IPS-NIHi7 (cell line): Measurements from ENCODE around the gene VPS8.
A peak's percentile ranks its signal among the peaks of the same experiment; 100 is the strongest.
"Not testable (repeated sequence)": the region's sequence is repeated elsewhere in the genome, so short reads cannot be mapped to it uniquely, and the experiment has no call there.

Source experiments
- DNase-seq: peaks from one replicate; pipeline ENCODE4 v3.0.0; 2012; ENCODE audit warnings: mixed read lengths; ENCODE audit errors: extremely low spot score

VPS8 gene

DNA sequence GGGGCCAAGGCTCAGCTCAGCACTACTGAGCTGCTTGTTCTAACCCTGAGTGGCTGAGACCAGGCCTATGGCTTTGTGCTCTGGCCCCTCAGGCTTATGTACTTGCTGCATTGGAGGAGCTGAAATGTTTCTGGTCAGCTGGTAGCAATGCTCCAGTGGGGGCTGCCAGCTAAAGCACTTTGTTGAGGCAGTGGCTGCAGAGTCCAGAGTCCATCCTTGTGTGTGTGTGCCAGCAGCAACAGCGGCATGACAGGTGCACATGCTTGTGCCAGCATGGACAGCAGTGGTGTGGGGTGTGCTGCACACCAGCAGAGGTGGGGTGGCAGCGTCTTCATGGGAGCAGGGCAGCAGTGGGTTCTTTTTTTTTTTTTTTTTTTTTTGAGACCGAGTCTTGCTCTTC, 169.1 kb downstream of the VPS8 start:
- DNase-seq, result no peak

DNA sequence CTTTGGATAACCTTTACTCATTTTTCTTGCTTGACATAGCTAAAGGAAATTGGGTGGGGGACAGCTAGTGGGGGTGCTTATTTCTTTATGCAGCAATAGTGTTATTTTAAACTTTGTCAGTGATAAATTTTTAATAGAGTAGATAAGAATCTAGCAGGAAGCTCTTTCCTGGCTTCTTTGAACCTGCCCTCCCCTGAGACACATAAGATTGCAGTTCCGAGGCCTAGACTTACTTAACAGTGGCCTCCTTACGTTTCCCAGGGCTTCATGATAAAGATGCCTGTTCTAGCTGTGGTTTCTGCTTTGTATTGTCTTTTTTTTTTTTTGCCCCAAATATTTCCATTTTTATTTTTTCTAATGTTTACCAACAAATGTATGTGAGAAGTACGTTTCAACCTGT, 170.1 kb downstream of the VPS8 start:
- DNase-seq, result no peak

DNA sequence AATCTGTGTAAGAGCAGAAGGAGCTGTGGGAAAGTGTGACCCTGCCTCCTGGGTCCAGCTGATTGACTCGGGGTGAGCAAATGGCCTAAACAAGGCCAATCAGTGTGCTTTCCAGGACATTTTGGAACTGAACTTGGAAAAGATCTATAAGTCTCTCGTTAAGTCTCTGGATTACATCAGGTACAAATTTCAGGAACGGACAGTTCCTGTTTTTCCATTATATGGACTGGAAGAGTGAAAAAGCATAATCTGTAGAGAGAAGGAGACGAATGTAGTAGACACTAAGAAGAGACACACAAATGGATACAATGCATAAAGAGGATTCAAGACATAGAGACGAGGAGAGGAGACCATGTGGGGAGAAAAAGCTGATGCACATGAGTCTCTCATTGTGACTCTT, 173.6 kb downstream of the VPS8 start:
- no peak for DNase-seq

DNA sequence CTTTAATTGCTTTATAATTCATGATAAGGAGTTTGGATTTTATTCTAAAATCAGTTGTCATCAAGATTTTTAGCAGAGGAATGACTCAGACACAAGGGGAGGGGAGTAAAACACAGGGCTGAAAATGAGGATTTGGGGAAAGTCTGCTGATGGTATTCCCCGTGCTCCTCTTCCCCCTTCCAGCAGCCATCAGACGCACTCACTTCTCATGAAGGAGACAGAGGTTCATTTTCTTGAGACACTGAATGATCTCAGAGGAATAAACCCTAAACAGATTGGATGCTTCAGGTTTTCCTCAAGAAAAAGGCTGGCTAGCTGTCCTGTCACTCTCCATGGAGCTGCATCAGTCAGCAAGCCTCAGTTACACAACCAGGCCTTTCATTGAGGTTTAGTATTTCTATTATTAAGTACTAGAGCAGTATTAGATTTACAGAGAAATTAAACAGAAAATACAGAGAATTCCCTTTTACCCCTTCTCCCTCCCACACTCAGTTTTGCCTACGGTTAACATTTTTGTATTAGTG, 174.5 kb downstream of the VPS8 start:
- no peak for DNase-seq

DNA sequence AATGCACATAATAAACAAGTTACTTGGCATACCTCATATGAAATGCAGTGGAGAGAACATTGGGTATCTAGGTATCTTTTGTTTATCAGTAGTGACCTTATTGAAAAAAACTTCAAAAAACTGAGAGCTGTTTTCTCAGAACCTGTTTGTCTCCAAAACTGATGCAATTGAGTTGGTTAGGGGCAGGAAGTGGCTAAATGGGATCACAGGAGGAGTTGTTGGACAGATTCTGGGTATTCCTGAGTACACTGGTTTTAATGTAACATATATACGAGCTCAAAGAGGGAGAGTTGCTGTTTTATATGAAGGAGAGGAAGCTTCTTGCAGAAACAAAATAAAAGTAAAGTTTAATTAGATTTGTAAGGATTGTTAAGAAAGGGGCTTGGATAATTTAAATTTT, 181.4 kb downstream of the VPS8 start:
- DNase-seq, result no peak

DNA sequence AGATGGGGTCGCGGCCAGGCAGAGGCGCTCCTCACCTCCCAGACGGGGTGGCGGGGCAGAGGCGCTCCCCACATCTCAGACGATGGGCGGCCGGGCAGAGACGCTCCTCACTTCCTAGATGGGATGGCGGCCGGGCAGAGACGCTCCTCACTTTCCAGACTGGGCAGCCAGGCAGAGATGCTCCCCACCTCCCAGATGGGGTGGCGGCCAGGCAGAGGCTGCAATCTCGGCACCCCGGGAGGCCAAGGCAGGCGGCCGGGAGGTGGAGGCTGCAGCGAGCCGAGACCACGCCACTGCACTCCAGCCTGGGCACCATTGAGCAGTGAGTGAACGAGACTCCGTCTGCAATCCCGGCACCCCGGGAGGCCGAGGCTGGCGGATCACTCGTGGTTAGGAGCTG, 191.9 kb downstream of the VPS8 start:
- not testable (repeated sequence) for DNase-seq

DNA sequence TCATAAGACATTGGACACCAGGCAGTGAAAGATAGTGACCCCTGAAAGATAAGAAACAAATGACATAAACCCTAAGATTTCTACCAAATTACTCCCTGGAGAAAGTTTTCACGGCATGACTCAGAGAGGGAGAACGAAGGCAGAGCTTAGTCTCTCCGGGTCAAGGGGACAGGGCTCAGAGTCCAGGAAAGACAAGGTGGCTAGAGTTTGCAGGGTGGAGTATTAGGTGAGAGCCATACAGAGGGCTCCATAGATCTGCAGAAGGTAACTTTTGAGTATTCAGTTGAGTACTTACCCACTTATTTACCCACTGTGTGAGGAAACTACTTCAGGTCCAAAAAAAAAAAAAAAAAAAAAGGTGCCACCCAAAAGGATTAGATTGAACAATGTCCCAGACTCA, 197.7 kb downstream of the VPS8 start:
- DNase-seq, result no peak

DNA sequence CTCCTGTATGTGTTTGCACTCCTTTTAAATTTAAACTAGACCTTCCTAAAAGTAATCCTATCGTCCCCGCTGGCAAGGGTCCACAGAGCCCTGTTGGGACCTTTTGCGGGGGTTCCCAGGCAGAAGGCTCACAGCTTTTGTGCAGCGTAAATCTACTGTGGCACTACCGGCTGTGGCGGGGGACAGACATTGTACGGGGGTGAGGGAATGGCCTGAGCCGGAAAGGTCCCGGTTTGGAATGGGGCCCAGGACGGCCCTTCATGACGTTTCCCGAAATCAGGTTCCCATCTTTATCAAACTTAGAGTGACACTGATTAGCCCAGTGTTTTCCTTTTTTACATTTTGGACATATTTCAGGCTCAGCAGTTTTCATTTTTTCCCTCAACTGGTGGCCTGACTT, 205.6 kb downstream of the VPS8 start:
- DNase-seq, result not testable (repeated sequence)

DNA sequence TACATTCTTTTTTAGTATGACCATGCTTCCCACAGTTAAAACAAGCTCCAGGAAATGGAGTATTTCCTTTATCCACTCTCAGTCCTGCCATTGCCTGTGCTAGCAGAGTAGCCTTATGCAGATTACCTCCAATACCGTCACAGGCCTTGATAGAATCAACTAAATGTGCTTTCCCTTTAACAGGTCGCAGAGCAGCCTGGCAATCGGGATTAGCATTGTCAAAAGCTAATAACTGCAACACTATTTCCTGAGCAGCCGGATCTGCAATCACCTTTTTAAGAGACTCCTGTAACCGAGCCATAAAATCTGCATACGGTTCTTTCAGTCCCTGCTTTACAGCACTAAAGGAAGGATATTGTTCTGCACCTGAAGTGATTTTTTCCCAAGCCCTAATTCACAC, 206.0 kb downstream of the VPS8 start:
- DNase-seq, result not testable (repeated sequence)

DNA sequence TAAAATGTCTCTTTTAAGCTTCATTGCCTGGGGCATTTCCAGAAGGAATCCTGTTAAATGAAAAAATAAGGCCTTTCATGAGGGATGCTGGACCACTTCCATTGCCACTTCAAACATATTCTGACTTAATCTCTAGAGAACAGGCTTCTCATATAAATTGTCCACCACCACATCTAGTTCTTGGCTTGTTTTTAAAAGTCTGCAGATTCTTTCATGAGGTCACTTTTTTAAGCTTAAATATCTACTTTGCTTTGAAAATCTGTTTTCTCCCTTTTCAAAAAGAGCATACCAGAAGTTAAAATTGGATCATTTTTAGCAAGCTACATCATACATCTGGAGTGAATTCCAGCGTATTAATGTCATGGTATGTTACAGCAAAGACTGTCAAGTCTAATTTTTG, 209.3 kb downstream of the VPS8 start:
- DNase-seq, result no peak

DNA sequence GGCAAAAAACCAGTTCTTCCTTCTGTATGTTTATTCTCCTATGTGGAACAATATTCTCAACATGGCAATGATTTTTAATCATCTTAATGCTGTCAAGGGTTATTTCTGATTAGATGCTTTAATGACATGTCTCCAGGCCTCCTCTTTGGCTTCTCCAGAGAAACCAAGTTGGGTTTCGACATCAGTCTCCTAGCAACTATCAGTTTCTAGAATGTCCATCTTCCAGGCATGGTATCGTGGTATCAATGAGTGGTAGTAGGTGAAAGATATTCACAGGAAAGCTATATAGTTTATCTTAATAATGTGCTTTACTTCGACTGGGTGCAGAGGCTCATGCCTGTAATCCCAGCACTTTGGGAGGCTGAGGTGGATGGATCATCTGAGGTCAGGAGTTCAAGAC, 212.4 kb downstream of the VPS8 start:
- DNase-seq, result no peak

DNA sequence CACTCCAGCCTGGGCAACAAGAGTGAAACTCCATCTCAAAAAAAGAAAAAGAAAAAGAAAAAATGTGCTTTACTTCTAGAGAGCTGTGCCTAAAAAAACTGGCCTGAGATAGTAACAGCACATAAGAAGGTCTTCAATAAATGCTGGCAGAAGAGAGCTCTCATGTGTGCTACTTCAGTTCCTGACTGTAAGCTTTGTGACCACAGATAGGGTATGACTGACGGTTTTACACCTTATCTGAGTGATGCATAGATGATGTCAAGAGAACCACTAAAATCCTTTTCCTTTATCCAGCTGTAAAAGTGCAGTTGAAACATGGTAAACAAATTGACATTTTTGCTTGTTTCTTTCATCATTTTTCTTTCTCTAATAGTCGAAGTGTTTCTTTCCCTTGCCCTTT, 213.0 kb downstream of the VPS8 start:
- DNase-seq, result no peak

DNA sequence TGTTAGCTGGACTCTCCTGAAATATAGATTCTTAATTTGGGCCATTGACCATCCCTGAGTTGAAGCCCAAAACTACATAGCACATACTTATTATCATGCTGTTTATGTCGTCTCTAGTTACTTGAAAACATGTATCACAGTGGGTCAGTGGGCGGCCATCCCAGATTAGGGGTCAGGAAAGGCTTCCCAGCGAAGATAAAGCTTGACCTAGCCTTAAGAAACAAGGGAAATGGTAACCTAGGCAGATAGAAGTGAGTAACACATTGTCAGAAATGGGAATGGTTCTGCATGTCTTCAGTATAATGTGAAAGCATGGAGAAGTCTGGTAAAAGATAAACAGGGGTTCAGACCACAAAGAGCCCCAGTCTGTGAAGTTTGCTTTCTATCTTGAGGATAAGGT, 216.2 kb downstream of the VPS8 start:
- no peak for DNase-seq

DNA sequence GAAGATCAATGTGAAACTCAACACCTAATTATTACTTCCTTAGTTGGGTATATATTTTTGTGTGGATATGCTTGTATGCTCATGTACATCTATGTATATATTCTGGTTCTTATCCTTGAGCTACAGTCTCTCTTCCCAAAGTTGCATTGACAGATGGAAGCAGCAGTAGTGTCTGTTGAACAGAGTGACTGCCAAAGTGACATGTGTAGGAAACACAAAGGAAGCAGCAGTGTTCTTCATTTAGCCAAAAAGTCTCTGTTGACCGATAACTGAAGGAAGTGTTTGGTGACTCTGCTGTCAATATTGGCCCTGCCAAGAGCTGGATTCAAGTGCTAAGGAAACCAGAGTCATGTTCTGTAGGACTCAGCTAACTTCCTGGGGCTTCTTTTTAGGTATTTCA, 217.1 kb downstream of the VPS8 start:
- DNase-seq, result no peak

DNA sequence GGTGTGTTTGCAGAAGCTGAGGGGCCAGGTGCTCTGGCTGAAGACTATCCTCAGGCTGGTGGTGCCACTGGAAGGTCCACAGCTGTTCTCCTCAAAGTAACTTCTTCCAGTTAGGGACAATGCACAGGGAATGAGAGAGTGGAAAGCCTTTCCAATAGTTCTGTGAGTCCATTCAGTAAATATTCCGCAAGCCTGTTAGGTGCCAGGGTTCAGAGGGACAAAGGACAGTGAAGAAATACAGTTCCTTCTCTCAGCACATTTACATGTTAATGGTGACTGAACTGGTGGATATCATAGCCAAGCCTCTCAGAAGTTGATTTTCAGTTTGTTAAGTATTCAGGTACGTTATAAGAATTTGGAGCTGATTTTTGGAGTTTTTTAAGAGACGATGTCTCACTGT, 218.4 kb downstream of the VPS8 start:
- no peak for DNase-seq

DNA sequence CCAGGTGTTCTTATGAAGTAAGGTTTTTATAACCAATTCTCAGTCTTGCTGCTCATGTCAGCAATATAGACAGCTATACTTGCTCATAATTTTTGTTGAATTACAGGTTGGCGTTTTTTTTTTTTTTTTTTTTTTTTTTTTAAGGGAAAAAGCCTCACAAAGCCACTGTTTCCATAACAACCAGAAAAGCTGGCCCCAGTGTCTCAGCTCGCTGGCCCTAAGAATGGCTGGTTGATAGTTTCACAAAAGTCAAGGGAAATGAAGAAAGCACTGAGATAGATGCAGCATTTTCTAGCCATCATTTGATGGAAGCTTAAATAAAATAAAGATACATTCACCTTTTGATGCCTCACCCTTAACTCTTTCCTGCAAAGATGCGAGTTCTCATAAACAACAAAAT, 219.0 kb downstream of the VPS8 start:
- DNase-seq, result no peak

DNA sequence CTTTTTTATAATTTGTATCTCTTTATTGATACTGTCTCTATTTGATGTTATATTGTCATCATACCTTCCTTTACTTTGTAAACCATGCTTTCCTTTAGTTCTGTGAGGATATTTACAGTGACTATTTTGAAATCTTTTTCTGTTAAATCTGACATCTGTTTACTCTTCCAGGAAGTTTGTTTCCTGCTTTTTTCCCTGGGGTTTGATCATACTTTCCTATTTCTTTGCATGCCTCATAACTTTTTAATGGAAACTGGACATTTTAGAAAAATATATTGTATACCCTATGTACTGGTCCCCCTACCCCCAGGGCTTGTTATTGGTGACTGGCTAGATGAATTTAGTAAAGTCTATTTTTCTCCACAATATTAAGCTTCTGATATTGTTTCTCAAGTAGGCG, 225.8 kb downstream of the VPS8 start:
- no peak for DNase-seq

DNA sequence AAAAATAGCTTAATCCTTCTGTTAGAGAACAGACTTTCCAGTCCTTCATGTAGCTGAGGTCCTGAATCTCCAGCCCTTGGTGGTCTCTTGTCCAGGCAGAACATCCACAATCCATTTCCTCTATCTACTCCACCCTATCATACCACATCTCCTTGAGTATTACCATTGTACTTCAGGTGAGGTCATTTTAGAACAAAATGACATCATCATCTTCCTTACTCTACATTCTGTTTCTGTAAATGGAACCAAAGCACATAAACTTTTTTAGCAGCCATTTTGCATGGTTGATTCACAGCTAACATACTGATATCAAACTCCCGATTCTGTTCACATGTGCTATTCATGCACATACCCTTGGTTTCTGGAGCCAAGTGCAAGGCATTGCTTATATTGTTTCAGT, 228.5 kb downstream of the VPS8 start:
- DNase-seq, result no peak

DNA sequence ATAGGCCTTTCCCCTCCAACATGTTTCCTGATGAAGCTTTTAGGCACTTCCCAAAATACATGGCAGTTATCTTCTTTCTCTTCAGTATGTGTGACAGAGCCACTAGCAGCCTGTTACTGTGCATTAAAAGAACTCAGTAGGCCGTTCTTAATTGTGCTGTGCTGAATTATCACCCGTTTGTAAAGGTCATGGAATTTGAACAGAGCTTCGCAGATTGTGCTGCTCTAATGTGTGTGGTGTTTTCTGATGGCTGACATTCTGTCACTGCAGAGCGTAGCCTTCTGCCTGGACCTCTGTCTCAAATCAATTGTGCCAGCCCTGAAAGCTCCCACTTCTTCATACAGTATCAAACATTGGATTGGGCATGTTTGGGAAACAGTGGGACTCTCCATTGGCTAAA, 229.6 kb downstream of the VPS8 start:
- DNase-seq, result no peak

DNA sequence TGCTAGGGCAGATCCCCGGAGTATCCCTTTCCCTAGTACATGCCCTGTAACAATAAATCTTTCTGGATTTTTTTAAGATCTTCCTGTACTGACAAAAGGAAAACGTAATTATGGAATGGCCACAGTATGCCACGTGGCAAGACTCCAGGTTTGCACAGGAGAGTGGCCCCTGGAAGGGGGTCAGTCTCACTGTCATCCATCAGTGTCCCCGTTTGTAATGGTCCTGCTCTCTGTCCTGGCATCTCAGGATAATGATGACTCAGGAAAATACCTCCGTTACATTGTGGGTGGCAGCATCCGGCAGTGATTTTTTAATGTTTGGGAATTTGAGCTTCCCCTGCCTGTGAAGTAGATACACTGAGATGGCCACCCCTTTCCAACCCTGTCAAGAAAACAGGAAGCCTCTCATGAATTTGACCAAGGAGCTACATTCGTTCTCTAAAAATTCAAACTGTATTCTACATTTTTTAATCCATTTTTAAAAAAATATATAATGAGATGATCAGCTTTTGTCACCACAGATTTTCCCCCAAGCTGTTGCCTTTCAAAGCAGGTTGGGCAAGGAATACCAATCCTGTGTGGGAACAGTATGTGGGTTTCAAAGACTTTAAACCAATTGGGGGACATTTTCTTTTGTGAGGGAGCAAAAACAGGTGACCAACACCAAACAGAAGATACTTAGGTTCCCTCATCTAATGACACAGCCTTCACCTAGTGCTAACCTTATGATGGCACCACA, 230.5 kb downstream of the VPS8 start:
- no peak for DNase-seq

DNA sequence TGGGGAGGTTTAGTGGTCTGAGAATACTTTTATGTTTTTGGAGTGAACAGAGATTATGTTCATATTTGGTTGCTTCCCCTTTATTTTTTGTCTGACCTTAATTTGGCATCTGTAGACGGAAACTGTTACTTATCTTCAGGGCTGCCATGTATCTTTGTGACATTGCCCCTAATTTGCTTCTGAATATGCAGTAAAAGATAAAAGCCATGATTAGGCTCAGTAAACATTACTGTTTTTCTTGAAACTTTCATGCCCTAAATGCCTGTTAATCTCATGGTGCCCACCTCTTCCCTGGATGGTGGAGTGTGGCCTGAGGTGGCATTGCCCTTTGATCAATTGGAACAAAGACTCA, 234.2 kb downstream of the VPS8 start:
- DNase-seq, result no peak

DNA sequence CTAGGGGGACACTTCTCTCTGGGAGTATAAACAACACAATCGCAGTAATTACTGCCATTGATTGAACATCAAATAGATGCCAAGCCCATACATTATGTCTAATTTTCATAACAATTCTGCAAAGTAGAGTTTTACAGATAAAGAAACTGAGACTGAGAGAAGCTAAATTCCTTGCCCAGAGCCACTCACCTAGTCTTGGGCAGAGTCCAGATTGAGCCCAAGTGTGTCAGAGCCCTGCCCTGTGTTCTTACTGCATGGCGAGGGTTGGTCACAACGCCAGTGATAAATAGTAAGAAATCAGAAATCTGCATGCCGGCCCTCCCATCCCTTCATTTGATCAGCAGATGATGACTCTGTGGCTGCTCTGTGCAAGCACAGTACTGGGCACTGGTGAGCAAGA, 234.6 kb downstream of the VPS8 start:
- no peak for DNase-seq

DNA sequence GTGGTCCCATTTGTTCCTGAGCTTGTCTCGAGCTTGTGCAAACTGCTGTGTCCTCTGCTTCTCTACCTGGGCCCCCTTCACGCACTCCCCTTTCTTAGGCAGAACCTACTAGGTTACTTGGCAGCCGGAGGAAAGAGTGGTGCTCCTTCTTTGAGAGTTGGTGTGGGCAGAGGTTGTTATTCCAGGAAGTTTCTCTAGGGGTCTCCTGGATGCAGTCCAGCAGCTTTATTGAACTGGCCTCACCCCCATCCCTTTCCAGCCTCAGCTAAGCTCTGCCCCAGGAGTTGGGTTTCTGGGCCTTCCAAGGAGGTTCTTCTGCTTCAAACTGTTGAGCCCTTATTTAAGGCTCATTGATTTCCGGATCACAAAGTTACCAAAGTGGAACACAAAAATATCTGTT, 237.7 kb downstream of the VPS8 start:
- peak; percentile 70 for DNase-seq

DNA sequence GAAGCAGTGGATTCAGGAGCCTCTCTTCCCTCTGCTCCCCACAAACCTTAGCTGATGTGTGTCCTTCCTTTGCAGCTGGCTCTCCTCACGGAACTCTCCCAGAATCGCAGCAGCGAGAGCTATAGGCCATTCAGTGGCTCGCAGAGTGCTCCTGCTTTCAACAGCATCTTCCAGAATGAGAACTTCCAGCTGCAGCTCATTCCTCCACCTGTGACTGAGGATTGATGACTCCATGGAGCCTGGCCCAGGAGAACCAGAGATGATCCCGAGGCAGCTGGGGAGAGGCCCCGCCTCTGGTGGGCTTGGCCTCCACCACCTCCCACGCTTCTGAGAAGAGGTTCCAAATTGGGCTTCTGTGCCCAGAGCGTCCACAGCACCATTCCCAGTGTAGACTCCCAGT, 239.8 kb downstream of the VPS8 start:
- peak; percentile 1 for DNase-seq
